Astrocyte of the hippocampus (primary cell): ENCODE measurements around the gene NEURL1.
"Not testable (repeated sequence)": the region's sequence is repeated elsewhere in the genome, so short reads cannot be mapped to it uniquely, and the experiment has no call there.

ENCODE experiments used
- DNase-seq: peaks from one replicate; pipeline ENCODE4 v3.0.0; 2011; ENCODE audit warnings: low read depth, low spot score

Gene NEURL1

GRCh38 chr10:103621783-103622125 is 128.2 kb downstream of the NEURL1 start:
- DNase-seq: no peak

DNA sequence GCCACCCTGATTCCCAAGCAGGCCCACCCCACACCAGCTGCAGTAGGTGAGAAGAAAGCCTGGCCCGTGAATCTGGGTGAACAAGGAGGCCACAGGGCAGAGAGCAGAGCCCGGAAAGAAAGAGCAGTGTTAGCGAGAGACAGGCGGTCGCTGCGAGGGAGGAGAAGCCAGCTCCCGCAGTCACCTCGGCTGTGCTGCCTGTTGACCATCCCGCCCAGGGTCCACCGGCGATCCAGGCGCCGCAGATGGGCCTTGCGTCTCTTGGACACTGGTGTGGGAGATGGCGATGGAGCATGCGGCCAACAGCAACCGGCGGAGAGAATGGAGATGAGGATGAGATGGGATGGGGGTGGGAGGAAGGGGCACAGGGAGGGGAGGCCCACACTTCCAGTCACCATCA is 128.8 kb downstream of the NEURL1 start:
- no peak for DNase-seq

DNA sequence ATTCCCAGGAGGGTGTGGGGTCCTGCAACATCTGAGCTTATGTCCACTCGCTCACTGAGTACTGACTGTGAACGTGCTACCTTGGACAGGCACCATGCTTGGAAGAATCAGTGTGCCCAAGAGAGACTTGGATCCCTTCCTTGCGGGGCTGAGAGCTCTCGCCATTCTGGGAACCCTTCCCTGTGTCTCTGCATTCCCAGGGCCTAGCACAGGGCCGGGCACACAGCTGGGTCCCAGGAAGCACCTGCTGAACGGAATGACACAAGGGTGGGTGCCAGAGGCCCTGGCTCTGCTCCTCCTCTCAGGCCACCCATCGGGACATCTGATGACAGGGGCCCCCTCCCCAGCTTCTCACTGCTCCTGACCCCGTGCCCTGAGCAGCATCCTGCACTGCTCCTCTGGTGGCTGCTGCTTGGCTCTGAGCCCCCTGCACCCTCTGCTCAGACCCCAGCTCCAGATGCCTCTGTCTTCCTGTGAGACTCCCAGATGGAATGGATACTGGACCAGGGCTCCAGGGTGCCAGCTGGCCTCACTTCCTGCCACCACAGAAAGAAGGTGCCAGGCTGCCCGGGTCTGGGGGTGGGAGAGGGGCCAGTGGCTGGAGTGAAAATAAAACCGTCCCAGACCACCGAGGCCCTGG is 129.6 kb downstream of the NEURL1 start:
- no peak for DNase-seq

DNA sequence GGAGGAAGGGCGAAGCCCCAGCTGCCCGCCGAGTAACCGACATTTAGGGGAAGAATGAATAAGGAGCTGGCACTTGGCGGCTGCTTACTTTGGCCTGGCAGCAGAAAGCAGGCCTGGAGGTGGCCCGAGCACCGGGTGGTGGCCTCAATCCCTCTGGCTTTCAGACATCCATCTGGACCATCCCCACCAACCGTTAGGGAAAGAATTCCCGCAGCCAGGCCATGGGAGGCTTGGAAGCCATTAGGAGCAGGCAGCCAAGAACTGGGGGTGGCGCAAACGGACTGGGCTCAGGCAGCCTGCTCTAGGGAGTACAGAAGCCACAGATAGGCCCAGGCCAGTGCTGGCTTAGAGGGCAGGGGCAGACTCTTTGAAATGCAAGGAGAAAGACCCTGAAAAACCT is 132.7 kb downstream of the NEURL1 start:
- no peak for DNase-seq

GRCh38 chr10:103627111-103627892 is 133.8 kb downstream of the NEURL1 start:
- DNase-seq: no peak

DNA sequence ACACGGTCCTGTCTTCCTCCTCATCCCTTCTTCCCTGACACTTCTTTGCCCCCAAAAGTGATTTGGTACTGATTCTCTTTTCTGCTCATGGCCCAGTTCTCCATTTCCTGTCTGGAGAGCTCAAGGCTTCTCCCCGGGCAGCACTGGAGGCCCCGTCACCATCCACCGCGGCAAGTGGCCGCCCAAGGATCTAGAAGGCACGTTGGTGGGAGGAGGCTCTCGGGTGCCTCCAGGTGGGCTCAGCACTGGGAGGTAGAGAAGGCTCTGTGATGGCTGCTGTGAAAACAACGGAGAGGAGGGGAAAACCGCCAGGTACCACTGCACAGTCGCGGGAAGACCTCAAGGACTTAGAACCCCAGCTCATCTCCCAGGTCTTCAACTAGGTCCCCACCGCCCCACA is 134.4 kb downstream of the NEURL1 start:
- DNase-seq: no peak

DNA sequence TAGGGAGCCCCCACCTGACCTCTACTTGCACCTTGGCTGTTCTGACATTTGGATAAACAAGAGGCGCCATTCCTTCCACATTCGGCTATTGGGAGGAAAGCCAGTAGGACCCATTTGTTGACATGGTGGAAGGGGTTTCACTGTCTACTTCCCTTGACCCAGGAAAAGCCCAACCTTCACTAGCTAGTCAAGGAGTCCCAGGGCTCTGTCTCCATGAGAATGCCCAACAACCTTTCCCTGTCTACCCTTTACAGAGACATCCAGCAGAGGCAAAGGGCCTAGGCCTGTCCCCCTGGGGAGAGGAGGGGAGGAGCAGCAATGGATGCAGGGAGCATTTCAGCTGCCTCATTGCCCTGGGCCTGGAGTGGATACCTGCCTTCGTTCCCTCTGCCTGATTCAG is 136.1 kb downstream of the NEURL1 start:
- DNase-seq: no peak

DNA sequence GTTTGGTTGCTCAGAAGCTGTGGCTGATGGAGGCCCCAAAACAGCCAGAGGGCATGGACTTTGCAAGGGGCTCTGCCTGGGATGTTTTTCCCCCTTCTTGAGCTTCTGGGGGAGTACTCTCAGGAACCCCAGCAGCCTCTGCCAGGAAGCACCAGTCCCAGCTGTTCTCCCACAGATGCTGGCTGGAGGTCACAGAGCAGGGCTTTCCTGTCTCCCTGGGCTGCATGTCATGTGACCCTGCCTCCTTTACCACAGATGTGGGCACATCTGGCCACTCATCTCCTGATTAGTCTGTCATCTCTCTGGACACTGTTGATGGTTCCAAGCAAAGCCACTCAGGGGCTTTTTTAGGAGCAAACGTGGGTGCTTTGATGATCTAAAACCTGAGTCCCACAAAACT is 136.7 kb downstream of the NEURL1 start:
- no peak for DNase-seq

GRCh38 chr10:103632247-103632642 is 138.7 kb downstream of the NEURL1 start:
- DNase-seq: no peak

GRCh38 chr10:103632871-103633270 is 139.4 kb downstream of the NEURL1 start:
- DNase-seq: not testable (repeated sequence)

- DNase-seq: no peak
Observed at GRCh38 chr10:103633846-103634245, 140.3 kb downstream of the NEURL1 start.

- no peak for DNase-seq
Observed at GRCh38 chr10:103635580-103635979, 142.1 kb downstream of the NEURL1 start.

DNA sequence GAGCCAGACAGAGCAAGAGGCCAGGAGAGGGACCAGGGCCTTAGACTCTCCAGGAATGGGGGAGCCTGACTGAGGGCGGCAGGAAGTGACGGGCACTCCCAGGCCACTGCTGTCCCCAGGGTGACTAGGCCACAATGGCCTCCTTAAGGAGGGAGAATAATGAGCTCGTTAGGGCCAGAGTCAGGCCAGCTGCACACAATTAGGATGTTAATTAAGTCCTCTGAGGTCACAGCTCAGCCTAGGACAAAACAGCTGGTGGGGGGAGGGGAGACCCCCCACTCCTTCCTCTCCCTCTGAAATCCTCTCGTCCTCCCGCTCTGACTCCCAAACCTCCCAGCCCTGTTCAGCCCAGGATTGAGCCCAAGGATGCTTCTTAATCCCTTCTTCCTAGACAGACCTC is 143.0 kb downstream of the NEURL1 start:
- no peak for DNase-seq

DNA sequence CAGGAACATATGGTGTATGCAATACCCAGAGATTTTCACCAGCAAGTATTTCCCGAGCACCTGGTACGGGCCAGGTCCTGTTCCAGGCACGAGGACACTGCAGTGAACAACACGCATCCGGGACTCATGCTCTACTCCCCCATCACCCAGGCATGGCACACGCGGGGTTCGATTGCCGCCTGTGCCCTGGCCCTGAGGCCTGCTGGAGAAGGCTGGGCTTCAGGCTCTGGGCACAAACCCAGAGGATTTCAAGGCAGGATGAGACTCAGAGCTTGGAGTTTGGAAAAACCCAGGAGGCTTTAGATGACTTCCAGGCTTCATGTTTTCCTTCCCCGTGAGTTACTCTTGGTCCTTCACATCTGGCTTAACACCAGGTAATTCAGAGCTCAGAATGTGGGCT is 143.5 kb downstream of the NEURL1 start:
- peak; percentile 42 for DNase-seq

DNA sequence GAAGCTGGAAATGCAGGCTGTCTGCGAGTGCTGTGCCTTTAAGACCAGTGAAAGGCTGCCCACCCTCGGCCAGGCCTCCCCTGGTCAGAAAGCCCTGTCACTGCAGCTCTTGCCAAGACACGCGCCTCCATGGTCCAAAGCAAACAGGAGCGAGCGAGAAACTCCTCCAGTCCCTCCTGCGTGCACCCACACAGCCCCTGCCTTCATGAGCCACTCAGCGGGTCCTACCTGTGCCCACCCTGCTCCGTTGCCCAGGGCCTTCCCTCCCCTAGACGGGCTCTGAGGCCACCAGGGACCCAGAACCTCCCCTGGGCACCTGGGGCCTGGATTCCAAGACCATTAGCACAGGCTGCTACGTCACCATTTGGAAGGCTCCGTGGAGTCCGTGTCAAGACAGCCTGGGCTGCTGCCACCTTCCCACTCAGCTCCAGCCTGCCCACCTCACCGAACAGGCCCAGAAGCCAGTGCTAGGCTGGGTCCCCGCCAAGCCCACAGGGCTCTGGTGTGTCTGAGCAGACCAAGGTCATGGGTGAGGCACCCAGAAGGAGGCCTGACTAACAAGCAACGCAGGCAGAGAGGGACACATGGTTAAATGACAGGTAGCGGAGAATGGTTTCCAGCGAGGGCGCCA is 144.5 kb downstream of the NEURL1 start:
- DNase-seq: peak; percentile 95

DNA sequence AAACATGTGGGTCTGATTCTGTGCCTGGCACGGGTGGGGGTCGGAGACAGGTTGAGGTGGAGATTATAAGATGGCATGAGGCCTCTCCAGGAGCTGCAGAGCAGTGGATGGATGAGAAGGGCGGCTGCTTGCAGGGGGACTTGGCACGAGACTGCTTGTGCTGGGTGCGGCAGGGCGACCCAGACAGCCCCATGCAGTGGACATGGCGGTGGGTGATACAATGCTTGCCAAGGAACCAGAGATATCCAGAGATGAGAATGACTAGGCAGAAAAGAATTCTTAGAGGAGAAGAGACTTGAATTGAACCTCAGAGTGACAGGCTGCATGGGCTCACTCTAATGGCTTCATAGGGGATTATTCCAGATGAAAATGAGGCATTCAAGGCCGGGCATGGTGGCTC is 145.4 kb downstream of the NEURL1 start:
- peak; percentile 27 for DNase-seq

DNA sequence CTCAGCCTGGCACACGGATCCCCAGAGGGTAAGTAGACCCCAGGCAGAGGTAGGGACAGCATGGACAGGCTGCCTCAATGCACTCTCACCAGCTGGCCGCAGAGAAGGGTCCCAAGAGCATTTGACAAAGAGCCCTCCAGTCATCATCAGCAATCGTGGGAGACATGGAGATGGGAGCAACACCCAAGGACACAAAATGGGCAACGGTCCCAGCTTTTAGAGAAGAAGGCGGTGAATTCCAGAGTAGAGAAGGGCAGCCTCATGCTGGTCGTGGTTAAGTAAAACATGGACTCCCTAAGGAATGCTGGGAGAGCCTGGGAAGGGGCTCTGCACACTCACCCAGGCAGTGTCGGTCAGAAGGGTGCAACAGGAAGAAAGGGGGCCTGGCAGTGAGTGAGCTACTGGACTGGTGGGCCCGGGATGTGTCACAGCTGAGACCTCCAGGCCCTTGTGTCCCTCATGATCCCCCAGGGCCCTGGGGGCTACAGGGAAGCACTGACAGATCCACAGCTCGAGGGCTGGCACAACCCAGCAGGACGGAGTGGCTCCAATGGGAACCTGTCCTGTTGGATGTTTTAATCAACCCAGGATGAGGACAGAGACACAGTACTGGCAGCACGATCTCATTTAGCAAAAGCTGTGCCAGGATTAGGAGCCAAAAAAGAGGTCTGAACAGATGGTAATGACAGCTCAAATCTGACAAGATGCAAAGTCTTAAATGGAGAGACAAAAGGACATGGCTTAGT is 147.1 kb downstream of the NEURL1 start:
- DNase-seq: peak; percentile 29

GRCh38 chr10:103641326-103641725 is 147.8 kb downstream of the NEURL1 start:
- DNase-seq: no peak
